ENCODE measurements around the gene GART.
"Not testable (repeated sequence)": the region's sequence is repeated elsewhere in the genome, so short reads cannot be mapped to it uniquely, and the experiment has no call there.

The GART gene

DNA sequence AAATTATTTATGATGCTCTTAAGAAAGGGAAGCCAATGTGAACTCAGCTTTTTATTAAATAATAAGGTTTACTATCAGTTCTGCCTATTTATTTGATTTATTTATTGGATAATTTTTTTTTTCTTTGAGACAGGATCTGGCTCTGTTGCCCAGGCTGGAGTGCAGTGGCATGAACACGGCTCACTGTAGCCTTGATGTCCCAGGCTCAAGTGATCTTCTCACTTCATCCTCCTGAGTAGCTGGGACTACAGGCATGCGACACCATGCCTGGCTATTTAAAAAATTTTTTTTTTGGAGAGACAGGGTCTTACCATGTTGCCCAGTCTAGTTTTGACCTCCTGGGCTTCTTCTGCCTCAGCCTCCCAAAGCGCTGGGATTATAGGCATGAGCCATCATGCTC, 29.4 kb downstream of the GART start:
- no peak for DNase-seq (ENCODE audit: low read depth)

DNA sequence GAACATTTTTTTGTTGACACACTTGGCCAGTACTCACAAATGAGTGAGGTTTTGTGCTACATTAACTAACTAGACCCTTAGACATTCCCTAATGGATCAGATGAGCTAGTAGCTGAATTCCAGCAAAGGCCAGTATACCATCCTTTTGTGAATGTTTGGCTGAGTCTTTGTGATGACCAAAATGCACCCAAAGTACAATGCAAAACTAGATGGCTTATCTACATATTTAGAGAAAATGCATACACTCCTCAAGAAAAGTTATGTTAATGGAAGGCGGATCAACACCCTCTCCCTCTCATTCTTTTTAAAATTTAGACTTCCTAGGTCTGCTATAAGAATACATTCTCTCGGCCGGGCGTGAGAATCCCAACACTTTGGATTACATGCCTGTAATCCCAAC, 30.3 kb downstream of the GART start:
- DNase-seq (ENCODE audit: low read depth): no peak

DNA sequence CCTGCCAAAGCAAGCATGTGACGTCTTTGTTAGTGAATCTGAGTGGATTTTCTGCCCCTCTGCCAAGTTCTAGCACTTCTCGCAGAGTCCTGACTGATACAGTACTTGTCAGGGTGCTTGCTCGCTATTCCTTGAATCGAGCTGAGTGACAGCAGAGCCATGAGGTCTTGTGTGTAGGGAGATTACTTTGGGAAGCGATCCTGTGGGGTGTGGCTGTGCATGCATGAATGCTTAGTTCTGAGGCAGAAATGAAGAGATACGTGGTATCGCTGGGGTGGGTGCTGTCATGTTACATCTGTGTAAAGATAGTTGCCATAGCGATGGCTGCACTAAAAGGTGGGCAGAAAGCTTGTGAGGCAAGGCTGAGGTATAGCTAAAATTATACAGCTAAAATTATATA, 31.1 kb downstream of the GART start:
- no peak for DNase-seq (ENCODE audit: low read depth)

DNA sequence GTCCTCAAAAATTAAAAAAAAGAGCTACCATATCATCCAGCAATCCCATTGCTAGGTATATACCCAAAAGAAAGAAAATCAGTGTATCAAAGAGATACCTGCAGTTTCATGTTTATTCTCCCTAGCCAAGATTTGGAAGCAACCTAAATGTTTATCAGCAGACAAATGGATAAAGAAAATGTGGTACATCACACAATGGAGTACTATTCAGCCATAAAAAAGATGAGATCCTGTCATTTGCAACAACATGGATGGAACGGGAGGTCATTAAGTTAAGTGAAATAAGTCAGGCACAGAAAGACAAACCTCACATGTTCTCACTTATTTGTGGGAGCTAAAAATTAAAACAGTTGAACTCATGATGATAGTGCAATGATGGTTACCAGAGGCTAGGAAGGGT, 34.9 kb downstream of the GART start:
- not testable (repeated sequence) for DNase-seq (ENCODE audit: low read depth)

DNA sequence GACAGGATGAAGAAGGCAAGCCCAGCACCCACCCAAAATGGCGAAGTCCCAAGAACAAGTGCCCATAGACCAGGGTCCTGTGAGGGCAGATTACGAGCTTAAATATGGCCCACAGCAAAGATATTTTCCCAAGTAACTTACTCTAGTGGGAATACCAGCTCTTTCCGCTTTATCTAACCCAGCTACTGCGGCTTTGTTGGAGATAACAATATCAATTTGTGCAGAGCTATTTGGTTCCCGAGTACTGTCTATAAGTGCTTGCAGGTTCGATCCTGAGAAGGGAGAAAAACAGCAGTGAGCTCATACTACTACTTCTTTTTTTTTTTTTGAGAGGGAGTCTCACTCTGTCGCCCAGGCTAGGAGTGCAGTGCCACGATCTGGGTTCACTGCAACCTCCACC, 36.1 kb downstream of the GART start:
- DNase-seq (ENCODE audit: low read depth): no peak

DNA sequence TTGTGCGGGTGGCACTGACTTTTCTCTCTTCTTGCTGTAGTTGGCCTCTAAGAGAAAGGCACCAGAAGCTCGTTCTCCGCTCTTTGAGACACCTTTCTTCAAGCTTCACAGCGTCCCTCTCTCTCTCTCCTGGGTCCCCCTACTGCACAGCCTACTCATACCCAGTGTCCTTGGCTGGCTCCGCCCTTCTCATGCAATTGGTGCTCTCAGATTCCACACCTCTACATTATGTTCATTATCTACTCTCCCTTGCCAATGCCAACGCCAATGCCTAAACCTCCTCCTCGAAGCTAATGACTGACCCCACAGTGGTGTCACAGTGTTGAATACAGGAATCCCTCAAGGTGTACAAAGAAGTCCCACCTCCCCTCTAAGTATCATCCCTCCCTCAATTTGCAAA, 45.6 kb downstream of the GART start:
- no peak for DNase-seq (ENCODE audit: low read depth)

DNA sequence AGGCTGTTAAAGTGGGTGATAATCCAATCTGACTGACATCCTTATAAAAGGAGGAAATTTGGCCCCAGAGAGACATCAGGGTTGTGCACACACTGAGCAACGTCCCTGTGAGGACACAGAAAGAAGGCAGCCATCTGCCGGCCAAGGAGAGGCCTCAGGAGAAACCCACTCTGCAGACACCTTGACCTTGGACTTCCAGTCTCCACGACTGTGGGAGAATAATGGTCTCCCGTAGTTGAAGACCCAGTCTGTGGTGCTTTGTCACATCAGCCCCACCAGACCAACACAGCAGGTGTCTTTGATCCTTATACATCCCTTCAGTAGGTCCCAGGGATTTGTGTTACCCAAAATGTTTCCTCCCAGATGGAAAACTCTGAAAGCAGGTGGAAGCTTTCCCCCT, 46.2 kb downstream of the GART start:
- DNase-seq (ENCODE audit: low read depth): no peak

DNA sequence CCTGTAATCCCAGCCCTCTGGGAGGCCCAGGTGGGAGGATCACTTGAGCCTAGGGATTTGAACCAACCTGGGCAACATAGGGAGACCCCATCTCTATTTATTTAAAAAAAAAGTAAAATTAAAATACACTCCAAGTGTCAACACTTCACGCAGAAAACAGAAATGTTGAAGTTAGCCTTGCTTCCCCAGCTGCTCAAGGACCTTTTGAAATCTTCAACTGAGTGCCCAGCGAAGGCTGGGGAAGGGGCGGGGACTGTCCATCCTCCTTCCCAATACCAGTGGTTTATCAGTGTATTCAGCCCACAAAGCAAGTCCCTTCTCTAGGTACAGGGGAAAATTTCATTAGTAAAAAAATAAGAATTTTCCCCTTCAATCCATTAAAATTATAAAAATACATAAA, 48.2 kb downstream of the GART start:
- no peak for DNase-seq (ENCODE audit: low read depth)

DNA sequence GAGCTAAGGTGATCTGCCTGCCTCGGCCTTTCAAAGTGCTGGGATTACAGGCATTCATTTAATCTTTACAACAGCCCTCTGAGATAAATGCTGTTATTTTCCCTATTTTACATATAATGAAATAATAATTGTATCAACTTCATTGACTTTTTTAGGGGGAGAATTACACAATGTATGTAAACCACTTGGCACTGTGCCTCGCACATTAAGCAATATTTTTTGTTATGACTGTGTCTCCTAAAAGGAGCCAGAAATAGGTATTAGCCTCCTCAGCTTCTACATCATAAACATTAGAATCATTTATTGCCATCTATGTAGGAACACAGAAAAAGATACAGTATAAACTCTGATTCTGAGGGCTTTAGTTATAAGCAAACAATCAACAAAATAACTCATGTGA, 49.3 kb downstream of the GART start:
- DNase-seq (ENCODE audit: low read depth): no peak

DNA sequence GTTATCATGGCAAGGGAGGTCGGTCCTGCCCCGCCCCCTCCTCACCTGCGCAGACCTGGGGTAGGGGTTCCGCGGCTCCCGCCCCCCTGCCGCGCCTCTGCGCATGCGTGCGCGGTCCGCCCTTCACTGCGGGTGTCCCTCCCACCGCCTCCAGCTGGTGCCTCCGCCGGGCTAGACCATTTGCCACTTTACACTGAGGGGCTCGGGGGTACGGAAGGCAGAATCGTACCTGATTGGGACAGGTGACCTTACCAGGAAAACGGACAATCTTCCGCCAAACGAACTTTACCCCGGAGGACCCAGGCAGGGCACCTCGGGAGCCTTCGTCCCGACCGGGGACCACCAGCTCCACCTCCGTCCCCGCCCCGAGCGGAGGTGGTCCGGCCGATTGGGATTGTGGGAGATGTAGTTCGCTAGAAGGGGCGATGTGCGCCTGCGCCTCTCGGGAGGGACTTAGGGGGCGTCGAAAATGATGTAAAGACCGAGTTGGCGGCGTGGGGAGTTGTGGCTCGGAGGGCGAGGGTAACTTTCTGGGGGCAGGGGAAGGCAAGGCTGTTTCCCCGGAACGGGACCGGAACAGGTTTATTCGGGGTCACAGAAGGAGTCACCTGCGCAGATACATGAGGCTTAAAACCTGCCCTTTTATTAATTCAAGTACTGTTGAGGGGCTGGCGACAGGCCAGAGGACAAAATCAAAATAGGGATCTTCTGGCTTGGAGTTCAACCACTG, 50.4 kb downstream of the GART start, which contains the start of gene DNAJC28:
Gene DNAJC28 (minus strand): TSS at position 344 of the 730 bp plus-strand sequence. CDS start 2,323 bp downstream, outside the sequence.
- no peak for DNase-seq (ENCODE audit: low read depth)

DNA sequence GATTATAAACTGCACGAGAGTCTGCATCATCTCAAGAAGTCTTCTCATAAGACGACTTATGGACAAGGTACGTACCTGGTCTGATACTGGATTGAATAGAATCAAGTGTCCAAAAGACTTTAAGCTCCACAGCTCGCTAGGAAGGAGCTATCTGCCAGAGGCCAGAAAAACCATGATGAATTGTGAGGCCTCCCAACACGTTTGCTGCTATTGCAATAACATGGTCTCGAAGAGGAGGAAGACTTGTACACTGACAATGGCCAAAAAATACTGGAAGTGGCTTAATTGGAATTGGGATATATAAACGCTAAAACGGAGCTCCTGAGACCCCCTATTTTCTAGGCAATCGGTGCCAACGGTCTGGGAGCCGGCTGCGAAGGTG, 50.9 kb downstream of the GART start:
- DNase-seq (ENCODE audit: low read depth): no peak

DNA sequence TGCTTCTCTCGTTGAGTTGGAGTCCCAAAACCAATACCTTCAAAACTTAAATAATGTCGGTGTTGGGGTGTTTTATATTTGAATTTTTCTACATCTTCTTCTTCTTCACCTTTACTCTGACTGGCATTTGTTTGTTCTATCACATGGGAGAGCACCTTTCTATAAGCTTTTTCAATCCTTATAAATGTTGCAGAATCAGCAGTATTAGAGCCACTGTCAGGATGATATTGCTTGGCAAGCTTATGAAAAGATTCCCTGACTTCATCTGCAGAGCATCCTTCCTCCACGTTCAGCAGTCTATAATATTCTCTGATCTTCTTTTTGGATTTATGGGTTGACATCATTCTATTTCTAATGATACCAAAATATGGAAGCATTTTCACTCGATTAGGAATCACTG, 53.0 kb downstream of the GART start:
- no peak for DNase-seq (ENCODE audit: low read depth)

DNA sequence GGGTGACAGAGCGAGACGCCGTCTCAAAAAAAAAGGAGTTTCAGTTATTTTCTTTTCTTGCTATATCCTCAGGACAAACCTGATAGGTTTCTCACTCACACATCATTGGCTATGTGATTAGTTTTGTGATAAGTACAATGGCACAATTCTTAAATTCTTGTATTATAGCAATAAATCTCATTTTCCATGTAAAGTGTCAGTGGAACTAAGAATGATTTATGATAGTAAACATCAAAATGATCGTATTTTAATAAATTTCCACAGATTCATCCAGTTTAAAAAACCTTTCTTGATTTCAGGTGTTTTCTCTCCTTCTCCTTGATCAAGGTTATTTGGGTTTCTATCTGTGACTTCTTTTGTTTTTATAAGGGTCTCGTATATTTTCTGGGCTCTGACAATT, 53.9 kb downstream of the GART start:
- no peak for DNase-seq (ENCODE audit: low read depth)

DNA sequence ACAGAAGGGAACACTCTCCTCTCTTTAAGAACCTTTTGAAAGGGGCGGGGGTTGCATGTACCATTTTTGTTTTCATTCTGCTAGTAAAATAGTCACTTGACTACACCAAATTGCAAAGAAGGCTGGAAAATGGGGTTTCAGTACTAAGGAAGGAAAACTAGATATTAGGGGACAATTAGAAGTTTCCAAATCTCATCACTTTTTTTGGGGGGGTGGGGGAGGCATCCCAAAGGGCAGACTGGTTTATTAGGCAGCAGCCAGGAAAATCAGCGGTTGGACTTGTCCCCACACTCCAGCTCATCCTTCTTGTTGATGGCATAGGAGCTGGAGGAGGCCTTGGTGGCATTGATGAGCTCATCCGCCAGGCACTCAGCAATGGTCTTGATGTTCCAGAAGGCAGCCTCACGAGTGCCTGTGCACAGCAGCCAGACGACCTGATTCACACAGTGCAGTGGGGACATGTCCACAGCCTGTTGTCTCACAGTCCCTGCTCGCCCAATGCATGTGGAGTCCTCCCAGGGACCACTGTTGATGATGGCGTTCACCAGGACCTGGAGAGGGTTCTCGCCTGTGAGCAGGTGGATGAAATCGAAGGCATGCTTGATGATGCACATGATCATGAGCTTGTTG, 60.5 kb downstream of the GART start:
- no peak for DNase-seq (ENCODE audit: low read depth)

DNA sequence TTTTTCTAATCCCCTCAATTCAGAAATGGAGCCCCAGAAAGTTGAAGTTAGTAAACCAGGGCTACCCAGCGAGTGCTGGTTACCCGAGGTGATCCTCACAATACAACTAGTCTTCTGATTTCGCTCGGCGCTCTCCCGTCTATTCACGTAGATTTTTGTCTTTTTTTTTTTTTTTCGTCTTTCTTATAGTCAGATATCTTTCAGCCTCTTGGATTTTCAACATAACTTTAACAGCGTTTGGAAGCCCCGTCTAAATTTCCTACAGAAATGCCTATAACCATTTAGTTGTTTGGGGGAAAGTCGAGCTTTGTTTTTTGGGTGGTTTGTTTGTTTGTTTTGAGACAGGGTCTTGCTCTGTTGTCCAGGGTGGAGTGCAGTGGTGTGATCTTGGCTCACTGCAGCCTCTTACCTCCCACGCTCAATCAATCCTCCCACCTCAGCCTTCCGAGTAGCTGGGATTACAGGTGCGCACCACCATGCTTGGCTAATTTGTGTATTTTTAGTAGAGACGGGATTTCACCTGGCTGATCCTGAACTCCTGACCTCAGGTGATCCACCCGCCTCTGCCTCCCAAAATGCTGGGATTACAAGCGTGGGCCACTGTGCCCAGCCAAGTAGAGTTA, 61.3 kb downstream of the GART start:
- no peak for DNase-seq (ENCODE audit: low read depth)

DNA sequence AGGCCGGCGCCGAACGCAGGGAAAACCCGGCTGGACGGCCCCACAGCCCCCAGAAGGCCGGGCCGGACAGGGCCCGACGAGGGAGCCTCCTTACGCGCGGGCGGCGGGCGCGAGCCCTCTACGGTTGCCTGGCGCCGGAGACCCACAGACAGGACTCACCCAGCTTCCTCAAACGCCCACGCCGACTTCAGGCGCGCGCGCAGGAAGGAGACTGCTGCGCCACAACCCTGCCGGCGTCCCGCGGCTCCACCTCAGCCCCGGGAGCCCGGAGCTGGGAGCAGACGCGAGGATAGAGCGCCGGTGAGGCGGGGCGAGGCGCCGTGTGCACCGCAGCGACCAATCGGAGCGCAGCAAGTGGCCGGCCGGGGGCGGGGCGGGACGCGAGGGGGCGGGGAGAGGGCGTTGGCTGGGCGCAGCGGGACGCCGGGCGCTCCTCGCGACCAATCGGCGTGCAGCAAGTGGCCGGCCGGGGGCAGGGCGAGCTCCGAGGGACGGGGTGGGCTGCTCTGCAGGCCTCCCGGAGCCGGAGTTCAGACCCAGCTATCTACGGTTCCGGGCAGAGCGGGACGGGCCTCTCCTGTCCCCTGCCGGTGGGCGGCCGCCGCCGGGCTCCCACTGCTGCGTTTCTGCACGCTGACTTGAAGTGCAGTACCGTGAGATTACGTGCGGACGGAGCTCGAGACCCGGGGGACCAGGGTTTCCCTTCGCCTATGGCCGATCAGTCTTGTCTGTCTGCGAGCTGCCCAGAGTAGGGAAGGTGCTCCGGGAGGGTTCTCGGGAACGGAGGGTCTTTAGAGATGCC, 62.0 kb downstream of the GART start, which contains the start of gene TMEM50B:
Gene TMEM50B (minus strand): TSS at position 296 of the 802 bp plus-strand sequence. CDS start 11,089 bp downstream, outside the sequence.
- peak; percentile 75 for DNase-seq (ENCODE audit: low read depth)

DNA sequence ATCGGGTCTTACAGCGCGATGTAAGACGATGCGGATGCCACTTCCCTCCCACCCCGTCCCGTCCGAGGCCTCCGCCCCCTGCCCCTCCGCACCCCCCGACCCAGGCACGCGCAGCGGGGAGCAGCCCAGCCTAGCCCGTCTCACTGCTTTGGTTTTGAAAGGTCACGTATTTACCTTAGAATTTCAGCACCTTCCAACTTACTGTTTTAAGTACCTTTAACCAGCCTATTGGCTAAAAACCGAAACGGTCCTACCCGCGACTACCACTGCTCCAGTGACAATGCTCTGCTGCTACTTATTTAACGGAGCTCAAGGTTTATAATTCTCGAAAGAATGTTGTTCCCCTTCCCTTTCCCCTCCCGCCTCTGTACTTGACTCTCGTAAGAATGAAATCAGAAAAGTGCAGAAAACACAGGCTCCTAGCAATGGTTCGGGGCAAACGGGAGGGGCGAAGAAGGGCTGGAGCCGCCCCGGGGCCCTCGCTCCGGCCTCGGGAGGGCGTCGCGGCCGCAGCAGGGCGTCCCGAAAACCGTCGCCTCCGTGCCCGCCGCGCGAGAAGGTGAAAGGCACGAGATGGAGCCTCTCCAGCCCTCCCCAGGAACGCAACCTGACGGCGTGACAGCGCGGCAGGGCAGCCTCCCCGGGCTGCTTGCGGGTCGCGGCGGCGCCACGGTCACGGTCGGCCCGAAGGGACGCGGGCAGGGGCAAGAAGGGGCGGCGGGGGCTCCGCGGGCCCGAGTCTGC, 62.8 kb downstream of the GART start:
- no peak for DNase-seq (ENCODE audit: low read depth)

DNA sequence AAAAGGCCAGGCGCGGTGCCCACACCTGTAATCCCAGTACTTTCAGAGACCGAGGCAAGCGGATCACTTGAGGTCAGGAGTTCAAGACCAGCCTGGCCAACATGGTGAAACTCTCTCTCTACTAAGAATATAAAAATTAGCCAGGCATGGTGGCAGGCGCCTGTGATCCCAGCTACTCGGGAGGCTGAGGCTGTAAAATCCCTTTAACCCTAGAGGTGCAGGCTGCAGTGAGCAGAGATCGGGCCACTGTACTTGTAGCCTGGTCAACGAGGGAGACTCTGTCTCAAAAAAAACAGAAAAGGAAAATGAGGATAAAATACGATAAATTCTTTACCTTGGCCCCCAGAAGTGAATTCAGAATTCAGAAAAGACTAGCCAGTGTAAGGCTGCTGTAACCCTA, 63.7 kb downstream of the GART start:
- no peak for DNase-seq (ENCODE audit: low read depth)

DNA sequence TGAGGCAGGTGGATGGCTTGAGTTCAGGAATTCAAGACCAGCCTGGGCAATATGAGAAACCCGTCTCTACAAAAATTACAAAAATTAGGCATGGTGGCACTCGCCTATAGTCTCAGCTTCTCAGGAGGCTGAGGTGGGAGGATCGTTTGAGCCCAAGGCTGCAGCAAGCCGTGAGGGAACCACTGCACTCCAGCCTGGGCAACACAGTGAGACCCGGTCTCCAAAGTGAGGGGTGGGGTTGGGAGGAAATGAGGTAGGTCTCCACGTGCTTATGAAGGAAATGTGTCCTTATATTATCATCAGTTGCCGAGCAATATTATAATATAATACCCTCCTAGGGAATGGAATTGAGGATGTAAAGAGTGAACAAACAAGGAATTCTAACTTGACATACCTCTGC, 64.9 kb downstream of the GART start:
- no peak for DNase-seq (ENCODE audit: low read depth)

DNA sequence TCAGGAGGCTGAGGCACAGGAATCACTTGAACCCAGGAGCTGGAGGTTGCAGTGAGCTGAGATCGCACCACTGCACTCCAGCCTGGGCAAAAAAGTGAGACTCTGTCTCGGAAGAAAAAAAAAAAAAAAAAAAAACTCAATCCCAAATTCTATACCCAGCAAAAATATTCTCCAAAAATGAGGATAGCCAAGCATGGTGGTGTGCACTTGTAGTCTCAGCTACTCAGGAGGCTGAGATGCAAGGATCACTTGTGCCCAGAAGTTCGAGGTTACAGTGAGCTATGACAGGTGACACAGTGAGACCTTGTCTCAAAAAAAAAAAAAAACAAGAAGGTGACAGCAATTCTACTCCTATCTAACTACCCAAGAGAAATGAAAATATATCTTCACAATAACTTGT, 68.6 kb downstream of the GART start:
- DNase-seq (ENCODE audit: low read depth): no peak

DNA sequence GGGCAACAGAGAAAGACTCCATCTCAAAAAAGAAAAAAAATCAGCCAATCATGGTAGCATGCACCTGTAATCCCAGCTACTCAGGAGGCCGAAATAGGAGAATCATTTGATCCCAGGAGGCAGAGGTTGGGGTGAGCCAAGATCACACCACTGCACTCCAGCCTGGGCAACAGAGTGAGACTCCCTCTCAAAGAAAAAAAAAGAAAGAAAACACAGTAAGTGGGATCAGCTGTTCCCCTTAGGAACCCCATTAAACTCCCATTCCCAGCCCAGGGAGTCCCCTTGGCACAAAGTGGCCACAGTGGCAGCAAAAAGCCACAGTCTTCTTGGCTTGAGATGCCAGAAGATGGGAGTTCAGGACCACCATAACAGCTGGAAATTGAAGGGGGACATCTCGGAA, 71.2 kb downstream of the GART start:
- no peak for DNase-seq (ENCODE audit: low read depth)

DNA sequence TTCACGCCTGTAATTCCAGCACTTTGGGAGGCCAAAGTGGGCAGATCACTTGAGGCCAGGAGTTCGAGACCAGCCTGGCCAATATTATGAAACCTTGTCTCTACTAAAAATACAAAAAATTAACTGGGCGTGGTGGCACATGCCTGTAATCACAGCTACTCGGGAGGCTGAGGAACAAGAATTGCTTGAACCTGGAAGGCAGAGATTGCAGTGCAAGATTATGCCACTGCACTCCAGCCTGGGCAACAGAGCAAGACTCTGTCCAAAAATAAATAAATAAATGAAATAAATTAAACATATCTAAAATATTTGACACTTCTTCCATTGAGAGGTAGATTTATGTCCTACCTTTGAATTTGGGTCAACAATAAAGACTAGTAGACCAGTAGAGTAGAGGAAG, 72.7 kb downstream of the GART start:
- not testable (repeated sequence) for DNase-seq (ENCODE audit: low read depth)

All from non-pigmented ciliary epithelial cell (primary cell).